H9 (cell line): Measurements from ENCODE around the gene SPATA2. TPM values are rescaled to one million over a fixed set of nuclear protein-coding genes. Genes with fewer than 3 reads are reported as not detected.
A peak's percentile ranks its signal among the peaks of the same experiment; 100 is the strongest.

ENCODE experiments used
- DNase-seq: peaks from one replicate; pipeline ENCODE4 v3.0.0-alpha.2; 2017
- H2AFZ ChIP-seq: one replicate; pipeline ENCODE4 v1.6.1; 2013; ENCODE audit warnings: mild to moderate bottlenecking, low read length, control low read depth, moderate library complexity
- H2AK5ac ChIP-seq: 2 replicates; pipeline ENCODE4 v1.6.1; 2013; ENCODE audit warnings: low read length, control low read depth, mixed read lengths; ENCODE audit not compliant: insufficient read length
- H2BK120ac ChIP-seq: one replicate; pipeline ENCODE4 v1.6.1; 2013; ENCODE audit warnings: low read depth, mild to moderate bottlenecking, low read length, control low read depth, inconsistent platforms; ENCODE audit not compliant: poor library complexity, severe bottlenecking
- H2BK12ac ChIP-seq: 2 replicates; pipeline ENCODE4 v1.6.1; 2013; ENCODE audit warnings: low read length, control low read depth, mixed read lengths, low read depth; ENCODE audit not compliant: insufficient read length
- H2BK15ac ChIP-seq: 2 replicates; pipeline ENCODE4 v1.6.1; 2013; ENCODE audit warnings: low read depth, low read length, control low read depth
- H2BK20ac ChIP-seq: one replicate; pipeline ENCODE4 v1.6.1; 2013; ENCODE audit warnings: low read depth, mild to moderate bottlenecking, low read length, control low read depth, inconsistent platforms; ENCODE audit not compliant: poor library complexity, severe bottlenecking
- H2BK5ac ChIP-seq: 2 replicates; pipeline ENCODE4 v1.6.1; 2013; ENCODE audit warnings: low read length, control low read depth, mixed read lengths; ENCODE audit not compliant: insufficient read length
- H3K14ac ChIP-seq: 2 replicates; pipeline ENCODE4 v1.6.1; 2013; ENCODE audit warnings: low read length, control low read depth; ENCODE audit not compliant: insufficient read depth
- H3K18ac ChIP-seq: 2 replicates; pipeline ENCODE4 v1.6.1; 2013; ENCODE audit warnings: low read depth, mild to moderate bottlenecking, mixed read lengths, low read length, control low read depth; ENCODE audit not compliant: insufficient read length
- H3K23ac ChIP-seq: 2 replicates; pipeline ENCODE4 v1.6.1; 2013; ENCODE audit warnings: low read length, control low read depth, mixed read lengths, low read depth; ENCODE audit not compliant: insufficient read length
- H3K23me2 ChIP-seq: 2 replicates; pipeline ENCODE4 v1.6.1; 2013; ENCODE audit warnings: low read depth, mild to moderate bottlenecking, mixed read lengths, low read length, control low read depth; ENCODE audit not compliant: insufficient read length, poor library complexity, severe bottlenecking
- H3K27ac ChIP-seq: 2 replicates; pipeline ENCODE4 v1.5.1; 2013; ENCODE audit warnings: low read length, control low read depth, mixed read lengths, low read depth; ENCODE audit not compliant: insufficient read length
- H3K27me3 ChIP-seq: 2 replicates; pipeline ENCODE4 v1.6.1; 2013; ENCODE audit warnings: low read length, control low read depth, inconsistent platforms; ENCODE audit not compliant: insufficient read depth
- H3K4ac ChIP-seq: 2 replicates; pipeline ENCODE4 v1.6.1; 2013; ENCODE audit warnings: low read depth, mild to moderate bottlenecking, control low read depth, inconsistent platforms, low read length, moderate library complexity
- H3K4me1 ChIP-seq: 2 replicates; pipeline ENCODE4 v1.6.1; 2013; ENCODE audit warnings: low read length, control low read depth, inconsistent platforms; ENCODE audit not compliant: insufficient read depth
- H3K4me2 ChIP-seq: 2 replicates; pipeline ENCODE4 v1.6.1; 2013; ENCODE audit warnings: low read length, control low read depth, mixed read lengths; ENCODE audit not compliant: insufficient read length, insufficient read depth
- H3K56ac ChIP-seq: 2 replicates; pipeline ENCODE4 v1.6.1; 2013; ENCODE audit warnings: low read depth, mild to moderate bottlenecking, mixed read lengths, low read length, control low read depth; ENCODE audit not compliant: insufficient read length
- H3K79me1 ChIP-seq: 2 replicates; pipeline ENCODE4 v1.6.1; 2013; ENCODE audit warnings: low read depth, mild to moderate bottlenecking, moderate library complexity, low read length, control low read depth, inconsistent platforms; ENCODE audit not compliant: insufficient read depth, poor library complexity, severe bottlenecking
- H3K79me2 ChIP-seq: 2 replicates; pipeline ENCODE4 v1.6.1; 2013; ENCODE audit warnings: low read length, control low read depth, inconsistent platforms; ENCODE audit not compliant: insufficient read depth
- H3K9ac ChIP-seq: 2 replicates; pipeline ENCODE4 v1.6.1; 2013; ENCODE audit warnings: low read length, control low read depth, mixed read lengths; ENCODE audit not compliant: insufficient read length; ENCODE audit errors: extremely low read depth
- H3K9me3 ChIP-seq: one replicate; pipeline ENCODE4 v1.6.1; 2013; ENCODE audit warnings: low read depth, low read length, inconsistent platforms; ENCODE audit not compliant: control insufficient read depth
- H3T11ph ChIP-seq: one replicate; pipeline ENCODE4 v1.6.1; 2013; ENCODE audit warnings: mild to moderate bottlenecking, low read length, control low read depth, inconsistent platforms
- H4K20me1 ChIP-seq: one replicate; pipeline ENCODE4 v1.6.1; 2013; ENCODE audit not compliant: control insufficient read depth, insufficient read length, insufficient read depth
- H4K5ac ChIP-seq: 2 replicates; pipeline ENCODE4 v1.6.1; 2013; ENCODE audit warnings: low read depth, mild to moderate bottlenecking, mixed read lengths, low read length, control low read depth; ENCODE audit not compliant: insufficient read length
- H4K8ac ChIP-seq: replicated peaks from 2 replicates; pipeline ENCODE4 v1.6.1; 2013; ENCODE audit warnings: low read length, control low read depth, mixed read lengths, low read depth; ENCODE audit not compliant: insufficient read length
- H4K91ac ChIP-seq: 2 replicates; pipeline ENCODE4 v1.6.1; 2013; ENCODE audit warnings: low read depth, mild to moderate bottlenecking, moderate library complexity, mixed read lengths, low read length, control low read depth; ENCODE audit not compliant: insufficient read length
- H3K27ac Mint-ChIP-seq, 3 experiments: 2 replicates in 2 of 3; 3 replicates in 1 of 3; pipeline ENCODE4 v1.8.0; 2020 to 2021; ENCODE audit warnings: mixed read lengths in 3 of 3, mild to moderate bottlenecking in 1 of 3, moderate library complexity in 1 of 3
- H3K27me3 Mint-ChIP-seq: 2 replicates; pipeline ENCODE4 v1.8.0; 2021; ENCODE audit warnings: low read depth, mild to moderate bottlenecking, moderate library complexity, mixed read lengths
- H3K36me3 Mint-ChIP-seq, 3 experiments: 2 replicates in 2 of 3; 3 replicates in 1 of 3; pipeline ENCODE4 v1.8.0; 2020 to 2021; ENCODE audit warnings: low read depth in 3 of 3, mixed read lengths in 3 of 3; ENCODE audit not compliant: insufficient read depth in 1 of 3
- H3K4me1 Mint-ChIP-seq, 2 experiments: 2 replicates each; pipeline ENCODE4 v1.8.0; 2020; ENCODE audit warnings: mixed read lengths in 2 of 2
- H3K4me3 Mint-ChIP-seq, 2 experiments: 2 replicates in 1 of 2; 3 replicates in 1 of 2; pipeline ENCODE4 v1.8.0; 2020 to 2021; ENCODE audit warnings: mild to moderate bottlenecking in 2 of 2, mixed read lengths in 2 of 2, moderate library complexity in 1 of 2
- H3K9me3 Mint-ChIP-seq, 2 experiments: 2 replicates in 1 of 2; 3 replicates in 1 of 2; pipeline ENCODE4 v1.8.0; 2020; ENCODE audit warnings: mild to moderate bottlenecking in 2 of 2, mixed read lengths in 2 of 2, moderate library complexity in 1 of 2
- WGBS: extraction: QIAGEN DNeasy Blood & Tissue Kit; methylation state at CpG from one replicate; pipeline ENCODE4 v1.1.7; 2013; ENCODE audit warnings: missing lambda C conversion rate, low lambda C conversion rate, mixed read lengths; ENCODE audit not compliant: insufficient read length; ENCODE audit errors: extremely low coverage; 5-methylcytosine and 5-hydroxymethylcytosine counted together
- total RNA-seq: library from RNA; stranded (reverse); gene quantifications from 2 replicates; pipeline ENCODE4 v1.2.1, GENCODE V29; 2021
- TF ChIP-seq, protein P1 (sequence below): fragments of 200-600 bp; sonication (generic); conservative IDR thresholded peaks from 3 replicates; pipeline ENCODE4 v1.8.0; 2021; ENCODE audit warnings: antibody characterized with exemption, mild to moderate bottlenecking

SPATA2 gene
- total RNA-seq, 1 experiment from 2014 or later: 9.6 TPM

DNA sequence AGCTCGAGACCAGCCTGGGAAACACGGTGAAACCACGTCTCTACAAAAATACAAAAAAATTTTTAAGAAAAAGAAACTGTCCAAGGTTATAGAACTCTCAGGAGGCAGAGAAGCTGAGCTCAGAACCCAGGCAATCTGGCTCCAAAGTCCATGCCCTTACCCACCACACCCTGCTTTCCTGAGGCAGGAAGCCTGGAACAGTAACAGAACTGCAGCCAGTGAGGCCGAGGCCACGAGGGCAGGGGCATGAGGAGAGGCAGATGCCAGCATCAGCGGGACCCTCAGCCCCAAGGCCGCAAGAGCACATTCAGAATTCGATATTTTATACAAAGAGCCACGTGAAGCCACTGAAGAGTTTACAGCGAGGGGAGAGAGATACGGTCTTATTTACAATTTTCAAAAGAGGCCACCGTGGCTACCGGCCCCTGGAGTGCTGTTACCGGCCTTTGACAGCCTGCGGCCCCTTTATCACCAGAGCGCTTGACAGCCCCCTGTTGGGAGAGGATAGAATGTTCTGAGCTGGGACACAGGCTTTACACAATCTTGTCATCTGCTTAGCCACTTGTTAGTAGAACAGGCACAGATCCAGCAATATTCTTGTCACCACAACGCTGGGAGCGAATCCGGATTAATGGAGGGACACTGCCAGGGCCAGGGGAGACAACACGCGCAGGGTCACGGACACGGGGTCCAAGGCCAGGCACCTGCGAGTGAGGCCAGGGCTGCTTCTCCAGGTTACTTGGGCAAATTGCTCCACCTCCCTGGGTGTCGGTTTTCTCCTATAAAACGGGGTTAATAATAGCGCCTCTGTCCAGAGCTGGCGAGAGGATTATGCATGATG is 5.6 kb downstream of the SPATA2 start:
- H3K4ac ChIP-seq: no peak overlapping the region
- Mint-ChIP-seq H3K36me3 (peaks cover 12 to 32% (median 29%) of the 10 kb centered on the region in 3 experiments), H3K4me3 (no peak overlapping the region; a peak in 1 of 5 replicates), H3K27me3 (no peaks in the 10 kb centered on the region), H3K4me1 (peaks cover 9 to 12% of the 10 kb centered on the region in 2 experiments), H3K9me3 (no peaks in the 10 kb centered on the region), H3K27ac (peak overlapping the region in 1 of 3 experiments; percentile 20; a peak in 1 of 7 replicates)
- no peak overlapping the region for H2AK5ac ChIP-seq
- no peak overlapping the region for H2BK120ac ChIP-seq
- H3K56ac ChIP-seq: no peak overlapping the region
- no peaks in the 10 kb centered on the region for H3K9me3 ChIP-seq
- no peak overlapping the region for H3K4me2 ChIP-seq
- H4K5ac ChIP-seq: no peak overlapping the region
- H2BK20ac ChIP-seq: no peak overlapping the region
- no peak overlapping the region for H3K18ac ChIP-seq
- peaks cover 15% of the 10 kb centered on the region; the same call in 1 of the 2 replicates for H3K79me2 ChIP-seq
- no peak overlapping the region for H3T11ph ChIP-seq
- no CpG with 5 or more reads among the region's 28 CpGs for WGBS
- no peak for DNase-seq
- H4K8ac ChIP-seq: no peak overlapping the region
- H3K27ac ChIP-seq: no peak overlapping the region
- TF ChIP-seq, protein P1, sequence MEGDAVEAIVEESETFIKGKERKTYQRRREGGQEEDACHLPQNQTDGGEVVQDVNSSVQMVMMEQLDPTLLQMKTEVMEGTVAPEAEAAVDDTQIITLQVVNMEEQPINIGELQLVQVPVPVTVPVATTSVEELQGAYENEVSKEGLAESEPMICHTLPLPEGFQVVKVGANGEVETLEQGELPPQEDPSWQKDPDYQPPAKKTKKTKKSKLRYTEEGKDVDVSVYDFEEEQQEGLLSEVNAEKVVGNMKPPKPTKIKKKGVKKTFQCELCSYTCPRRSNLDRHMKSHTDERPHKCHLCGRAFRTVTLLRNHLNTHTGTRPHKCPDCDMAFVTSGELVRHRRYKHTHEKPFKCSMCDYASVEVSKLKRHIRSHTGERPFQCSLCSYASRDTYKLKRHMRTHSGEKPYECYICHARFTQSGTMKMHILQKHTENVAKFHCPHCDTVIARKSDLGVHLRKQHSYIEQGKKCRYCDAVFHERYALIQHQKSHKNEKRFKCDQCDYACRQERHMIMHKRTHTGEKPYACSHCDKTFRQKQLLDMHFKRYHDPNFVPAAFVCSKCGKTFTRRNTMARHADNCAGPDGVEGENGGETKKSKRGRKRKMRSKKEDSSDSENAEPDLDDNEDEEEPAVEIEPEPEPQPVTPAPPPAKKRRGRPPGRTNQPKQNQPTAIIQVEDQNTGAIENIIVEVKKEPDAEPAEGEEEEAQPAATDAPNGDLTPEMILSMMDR: peak; percentile 56
- no peaks in the 10 kb centered on the region for H3K27me3 ChIP-seq
- H4K20me1 ChIP-seq: no peaks in the 10 kb centered on the region
- no peak overlapping the region for H2BK15ac ChIP-seq
- no peak overlapping the region for H3K9ac ChIP-seq
- H2AFZ ChIP-seq: no peak overlapping the region
- peaks cover 2% of the 10 kb centered on the region; the same call in 1 of the 2 replicates for H3K4me1 ChIP-seq
- H3K23ac ChIP-seq: no peak overlapping the region
- H3K14ac ChIP-seq: no peak overlapping the region
- no peak overlapping the region for H4K91ac ChIP-seq
- H2BK12ac ChIP-seq: no peak overlapping the region
- H3K23me2 ChIP-seq: peaks cover 3% of the 10 kb centered on the region
- peaks cover 5% of the 10 kb centered on the region for H3K79me1 ChIP-seq
- H2BK5ac ChIP-seq: no peak overlapping the region
